HG02870 (cell line): ENCODE data around the gene PKNOX2.

Experiments
- ATAC-seq: cut with Tn5 transposase; IDR thresholded peaks from one replicate; pipeline ENCODE4 v1.9.1; 2021; ENCODE audit warnings: mild to moderate bottlenecking, moderate library complexity; ENCODE audit not compliant: unreplicated experiment

The PKNOX2 gene

GRCh38 chr11:125401235-125401634 lies 236.7 kb downstream of the PKNOX2 start:
- ATAC-seq, result no peak

DNA sequence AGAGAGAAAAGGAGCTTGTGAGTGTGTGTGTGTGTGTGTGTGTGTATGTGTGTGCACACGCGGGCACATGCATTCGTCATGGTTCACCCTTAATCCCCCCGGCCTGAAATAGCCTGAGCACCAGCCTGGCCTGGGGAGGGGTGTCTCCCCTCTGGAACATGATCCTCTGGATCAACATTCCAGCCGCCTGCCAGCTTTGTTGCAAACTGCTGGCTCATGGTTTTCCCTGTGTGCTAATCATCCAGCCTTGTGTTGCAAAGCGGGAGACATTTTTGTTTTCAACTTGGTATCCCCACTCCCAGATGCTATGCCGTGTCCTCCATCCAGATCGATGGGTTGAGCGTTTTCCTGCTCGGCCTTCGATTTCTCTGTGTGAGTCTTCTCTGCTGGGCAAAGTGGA lies 237.2 kb downstream of the PKNOX2 start:
- no peak for ATAC-seq

DNA sequence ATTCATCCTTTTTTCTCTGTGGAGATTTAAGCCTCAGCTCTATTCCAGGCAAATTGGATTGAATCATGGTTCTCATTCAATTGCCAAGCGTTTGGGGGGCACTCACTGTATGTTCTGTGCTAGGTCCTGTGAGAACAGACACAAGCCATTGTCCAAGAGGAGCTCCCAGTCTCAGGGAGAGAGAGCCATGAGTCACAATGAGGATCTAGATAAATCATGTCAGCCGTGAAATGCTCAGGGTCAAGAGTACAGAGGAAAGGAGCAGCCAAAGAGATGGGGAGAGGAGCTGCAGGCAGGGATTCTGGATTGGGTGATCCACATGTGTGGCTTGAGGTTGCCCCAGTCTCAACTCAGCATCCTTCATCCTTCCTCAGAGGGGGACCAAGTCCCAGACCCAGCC lies 237.9 kb downstream of the PKNOX2 start:
- no peak for ATAC-seq

GRCh38 chr11:125404157-125404810 lies 239.7 kb downstream of the PKNOX2 start:
- no peak for ATAC-seq

DNA sequence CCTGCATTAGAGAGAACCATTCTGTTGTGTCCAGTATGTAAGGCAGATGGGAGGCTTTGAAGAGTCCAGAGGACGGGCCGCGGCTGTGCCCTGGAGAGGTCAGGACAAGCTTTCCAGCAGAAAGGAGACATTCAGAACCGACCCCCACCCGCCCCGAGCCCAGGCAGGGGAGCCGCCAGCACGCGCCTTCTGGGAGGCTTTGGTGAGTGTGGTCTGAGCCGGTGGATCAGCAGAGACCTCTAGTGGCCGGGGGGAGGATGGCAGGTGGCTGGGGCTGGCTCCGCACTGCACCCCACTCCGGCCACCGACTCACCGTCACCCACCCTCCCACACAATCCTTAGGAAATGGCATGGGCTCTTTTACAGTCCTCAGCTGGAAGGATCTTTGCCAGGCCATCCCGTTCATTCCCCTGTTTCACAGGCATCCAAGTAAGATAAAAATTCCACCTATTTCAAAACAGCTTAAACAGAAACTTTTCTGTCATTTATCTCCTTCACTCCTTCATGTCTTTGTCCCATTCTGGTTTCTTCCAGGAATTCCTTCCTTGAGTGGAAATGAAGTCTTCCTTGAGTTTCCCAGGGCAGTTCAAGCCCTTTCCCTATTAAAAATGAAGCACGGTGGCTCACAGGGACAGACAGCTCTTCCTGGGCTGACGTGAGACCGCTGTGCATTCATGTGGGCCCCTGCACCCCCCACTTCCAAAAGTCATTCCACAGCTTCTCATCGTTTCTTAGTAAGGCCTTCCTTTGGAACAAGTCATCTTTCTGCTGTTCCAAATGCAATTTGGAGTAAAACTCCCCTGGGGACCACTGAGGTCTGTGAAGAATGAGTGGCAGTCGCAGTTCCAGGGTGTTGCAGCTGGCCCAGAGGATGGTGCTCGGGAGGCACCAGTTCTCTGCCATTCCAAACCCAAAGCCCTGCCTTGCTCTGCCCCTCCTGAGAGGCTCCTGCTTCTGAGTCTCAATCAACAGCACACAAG lies 240.6 kb downstream of the PKNOX2 start:
- ATAC-seq, result peak; percentile 85

DNA sequence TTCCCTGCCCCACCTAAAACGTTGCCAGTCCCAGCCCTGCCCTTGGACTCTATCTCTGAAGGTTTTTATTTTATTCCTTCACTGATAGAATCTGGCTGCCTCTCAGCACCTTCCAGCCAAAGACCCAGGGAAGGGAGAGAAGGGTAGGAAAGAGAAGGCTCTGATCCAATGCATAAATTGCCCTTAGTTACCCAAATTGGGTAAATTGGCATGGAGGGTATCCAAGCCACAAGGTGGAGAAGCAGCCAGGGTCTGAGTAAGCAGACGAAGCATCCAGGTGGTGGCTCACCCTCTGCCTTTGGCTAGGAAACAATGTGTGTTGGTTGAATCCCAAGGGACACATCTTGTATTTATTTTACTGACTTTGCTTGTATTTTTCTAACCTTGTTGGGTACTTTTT lies 242.5 kb downstream of the PKNOX2 start:
- ATAC-seq, result no peak

DNA sequence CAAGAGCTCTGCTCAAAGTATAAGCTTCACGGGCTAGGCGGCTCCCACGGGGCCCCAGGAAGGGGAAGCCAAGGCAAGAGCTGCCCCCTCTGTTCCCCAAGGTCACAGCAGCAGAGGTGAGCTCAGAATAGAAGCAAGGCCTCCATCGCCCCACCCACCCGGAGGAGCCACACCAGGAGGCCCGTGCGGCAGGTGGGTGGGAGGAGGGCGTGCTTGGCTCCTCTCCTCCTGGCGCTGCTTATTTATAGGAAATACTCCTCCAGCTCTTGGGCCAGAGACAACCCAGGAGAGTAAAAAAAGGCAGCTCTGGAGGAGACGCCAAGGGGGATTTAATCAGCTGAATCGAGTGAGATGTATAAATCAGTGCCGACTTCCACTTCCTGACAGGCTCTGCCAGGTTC lies 243.8 kb downstream of the PKNOX2 start:
- ATAC-seq, result no peak

- no peak for ATAC-seq
These were observed 245.5 kb downstream of the PKNOX2 start for GRCh38 chr11:125410091-125410490.

DNA sequence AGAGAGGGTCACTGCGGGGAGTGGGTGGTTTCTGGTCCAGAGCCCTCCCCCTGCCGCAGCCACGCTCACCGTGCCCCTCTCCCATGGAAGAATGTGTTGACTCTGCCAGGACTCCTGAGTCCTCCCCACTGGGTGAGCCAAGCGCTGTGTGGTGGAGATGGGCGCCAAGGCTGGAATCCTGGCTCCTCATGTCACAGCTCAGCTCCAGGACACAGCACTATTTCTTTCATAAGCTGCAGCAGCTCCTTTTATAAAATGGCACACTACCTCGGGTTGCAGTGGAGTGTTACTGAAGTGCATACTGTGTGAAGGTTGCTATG lies 247.6 kb downstream of the PKNOX2 start:
- no peak for ATAC-seq

DNA sequence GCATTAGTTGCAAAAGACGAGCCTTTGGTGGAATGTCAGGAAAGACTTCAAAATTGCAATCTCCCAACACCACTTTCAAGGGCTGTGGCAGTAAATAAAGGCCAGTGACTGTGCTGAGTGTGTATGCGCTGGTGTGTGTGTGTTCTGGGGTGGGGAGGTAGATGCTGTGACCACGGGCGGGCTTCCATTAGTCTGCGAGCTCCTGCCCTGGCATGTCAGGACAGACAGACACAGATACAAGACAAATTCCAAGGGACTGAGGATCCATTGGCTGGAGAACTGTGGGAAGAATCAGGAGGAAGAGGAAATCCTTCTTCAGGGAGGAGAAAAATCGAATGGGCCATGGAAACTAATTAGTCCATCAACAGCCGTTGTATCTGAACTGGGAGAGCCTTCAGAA lies 248.0 kb downstream of the PKNOX2 start:
- no peak for ATAC-seq

GRCh38 chr11:125413226-125413625 lies 248.7 kb downstream of the PKNOX2 start:
- no peak for ATAC-seq

- no peak for ATAC-seq
These were observed 249.6 kb downstream of the PKNOX2 start for GRCh38 chr11:125414121-125414520.

DNA sequence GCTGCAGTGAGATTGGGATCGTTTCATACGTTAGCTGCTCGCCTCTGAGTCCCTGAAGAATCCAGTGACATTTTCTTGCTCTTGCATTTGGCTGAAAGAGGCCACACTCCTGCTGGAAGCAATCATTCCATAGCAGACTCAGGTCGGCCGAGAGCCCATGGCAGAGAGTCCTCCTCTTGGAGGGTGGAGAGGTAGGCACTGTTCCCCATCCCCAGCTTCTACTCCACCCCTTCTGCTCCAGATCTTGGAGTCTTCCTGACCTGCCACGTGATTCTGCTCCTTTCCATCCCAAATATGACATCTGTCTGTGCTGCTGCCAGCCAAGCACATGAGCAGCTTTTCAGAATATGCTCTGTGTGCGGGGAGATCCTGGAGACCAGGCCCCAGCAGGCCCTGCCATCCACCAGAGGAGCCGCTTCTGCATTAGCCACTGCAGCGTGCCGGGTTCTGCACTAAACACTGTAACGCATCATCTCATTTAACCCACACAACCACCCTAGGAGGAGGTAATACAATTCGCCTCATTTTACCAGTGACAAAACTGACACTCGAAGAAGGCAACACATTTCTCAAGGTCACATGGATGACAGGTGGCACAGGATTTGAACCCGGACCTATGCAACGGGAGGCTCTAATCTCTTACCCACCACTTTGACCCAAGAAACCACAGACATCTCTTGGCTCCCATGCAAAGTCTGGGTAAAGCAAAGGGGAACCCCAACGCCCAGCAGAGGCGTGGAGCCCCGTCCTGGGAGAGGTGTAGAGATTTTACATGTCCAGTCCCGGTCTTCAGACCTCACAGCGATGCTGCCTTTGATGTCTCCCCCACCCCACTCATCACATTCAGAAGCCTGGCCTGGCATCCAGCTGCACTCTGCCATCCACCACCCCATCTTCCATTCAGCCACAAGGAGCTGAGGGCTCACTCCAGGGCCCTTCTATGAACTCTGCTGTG lies 252.7 kb downstream of the PKNOX2 start:
- ATAC-seq, result no peak

- ATAC-seq, result no peak
These were observed 253.8 kb downstream of the PKNOX2 start for GRCh38 chr11:125418396-125418795.

DNA sequence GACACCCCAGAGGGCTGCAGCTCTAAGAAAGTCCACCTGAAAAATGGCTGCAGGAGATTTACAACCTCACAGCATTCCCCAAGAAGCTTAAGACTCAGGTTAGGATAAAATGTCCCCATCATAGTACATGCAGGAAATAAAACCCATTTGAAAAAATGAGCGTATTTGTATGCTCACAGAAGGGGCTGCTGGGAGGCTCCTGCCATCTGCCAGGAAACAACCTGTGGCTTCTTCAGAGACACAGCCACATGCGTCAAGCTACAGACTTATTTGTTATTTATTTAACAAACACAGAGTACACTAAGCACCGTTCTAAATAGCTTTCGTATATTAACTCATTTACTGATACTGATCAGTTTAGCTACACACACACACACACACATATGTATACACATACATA lies 258.1 kb downstream of the PKNOX2 start:
- ATAC-seq, result no peak

GRCh38 chr11:125423247-125423849 lies 258.8 kb downstream of the PKNOX2 start:
- no peak for ATAC-seq

DNA sequence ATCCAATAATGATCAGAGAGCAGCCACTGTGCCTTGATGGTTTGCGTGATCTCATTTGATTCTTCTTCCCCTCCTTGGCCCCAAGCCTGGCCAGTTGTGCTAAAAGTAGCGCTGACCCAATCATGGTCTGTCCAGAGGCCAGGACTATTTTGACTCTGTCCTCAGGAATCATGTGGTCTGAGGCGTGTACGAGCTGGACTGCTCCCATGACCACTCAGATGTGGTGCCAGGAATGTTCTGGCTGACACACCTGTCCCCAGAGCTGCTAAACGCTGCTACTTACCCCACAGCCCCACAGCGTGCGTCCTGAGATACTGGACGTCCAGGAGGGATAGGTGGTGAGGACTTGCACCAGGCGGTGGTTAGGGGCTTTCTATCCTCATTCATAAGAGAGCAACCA lies 261.1 kb downstream of the PKNOX2 start:
- no peak for ATAC-seq

GRCh38 chr11:125426818-125427528 lies 262.4 kb downstream of the PKNOX2 start:
- ATAC-seq, result no peak

DNA sequence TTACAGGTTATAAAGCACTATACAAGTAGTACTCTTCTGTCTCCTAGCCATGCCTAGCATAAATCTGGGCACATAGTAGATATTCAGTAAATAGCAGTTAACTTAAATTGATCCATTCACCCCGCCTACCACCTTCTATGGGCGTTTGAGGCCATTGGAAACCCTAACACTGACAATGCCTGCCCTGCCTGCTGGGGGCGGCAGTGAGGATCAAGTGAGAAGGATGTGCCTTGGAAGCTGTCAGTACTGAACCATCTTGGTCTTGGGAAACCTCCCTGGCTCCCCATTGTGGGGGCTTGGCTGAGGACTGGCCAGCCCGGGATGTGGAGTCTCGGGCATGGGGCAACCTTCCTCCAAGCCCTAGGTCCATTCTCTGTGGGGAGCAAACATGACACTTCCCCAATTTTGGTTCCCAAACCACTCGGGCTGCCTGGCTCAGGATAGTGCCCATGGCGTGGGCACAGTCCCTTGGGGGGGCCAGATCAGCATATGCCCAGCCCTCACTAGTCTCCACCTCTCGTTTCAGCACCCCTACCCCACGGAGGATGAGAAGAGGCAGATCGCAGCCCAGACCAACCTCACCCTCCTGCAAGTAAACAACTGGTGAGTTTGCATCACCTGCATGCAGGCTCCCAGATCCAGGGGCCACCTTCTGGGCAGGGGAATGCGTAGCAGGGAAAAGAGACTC lies 264.1 kb downstream of the PKNOX2 start:
- ATAC-seq, result no peak
